ENCODE results near the gene P2RY8. TPM values are rescaled to one million over a fixed set of nuclear protein-coding genes. Genes with fewer than 3 reads are reported as not detected.

P2RY8 gene
- total and polyA plus RNA-seq, 7 donors = 0.79 to 4.1 (median 1.5) TPM

DNA sequence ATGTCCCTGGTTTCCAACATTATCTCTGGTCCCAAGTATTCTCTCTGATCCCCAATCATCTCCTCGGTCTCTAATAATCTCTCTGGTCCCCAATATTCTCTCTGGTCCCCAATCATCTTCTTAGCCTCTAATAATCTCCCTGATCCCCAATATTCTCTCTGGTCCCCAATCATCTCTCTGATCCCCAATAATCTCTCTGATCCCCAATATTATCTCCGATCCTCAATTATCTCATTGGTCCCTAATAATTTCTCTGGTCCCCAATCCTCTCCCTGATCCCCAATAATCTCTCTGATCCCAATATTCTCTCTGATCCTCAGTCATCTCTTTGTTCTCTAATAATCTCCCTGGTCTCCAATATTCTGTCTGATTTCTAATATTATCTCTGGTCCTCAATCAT lies 16.6 kb downstream of the P2RY8 start:
- Histone ChIP-seq H3K4me1 (no peaks in the 10 kb centered on the region), H3K36me3 (ENCODE audit: insufficient read depth in 1 of 2, low read depth in 1 of 2) (no peaks in the 10 kb centered on the region), H3K4me3 (no peak overlapping the region), H3K9me3 (no peaks in the 10 kb centered on the region), H3K27ac (no peak overlapping the region), H3K27me3 (ENCODE audit: insufficient read depth in 3 of 3, low read length in 2 of 3) (no peaks in the 10 kb centered on the region)
- DNase-seq (no peak), ATAC-seq (no peak)
- WGBS, 3 donors = 57 to 88% (median 63%) methylated on average over 2 of the region's 2 CpGs
- intact Hi-C loops (cut with DNase I) = no loop called here
- TF ChIP-seq, protein P1, sequence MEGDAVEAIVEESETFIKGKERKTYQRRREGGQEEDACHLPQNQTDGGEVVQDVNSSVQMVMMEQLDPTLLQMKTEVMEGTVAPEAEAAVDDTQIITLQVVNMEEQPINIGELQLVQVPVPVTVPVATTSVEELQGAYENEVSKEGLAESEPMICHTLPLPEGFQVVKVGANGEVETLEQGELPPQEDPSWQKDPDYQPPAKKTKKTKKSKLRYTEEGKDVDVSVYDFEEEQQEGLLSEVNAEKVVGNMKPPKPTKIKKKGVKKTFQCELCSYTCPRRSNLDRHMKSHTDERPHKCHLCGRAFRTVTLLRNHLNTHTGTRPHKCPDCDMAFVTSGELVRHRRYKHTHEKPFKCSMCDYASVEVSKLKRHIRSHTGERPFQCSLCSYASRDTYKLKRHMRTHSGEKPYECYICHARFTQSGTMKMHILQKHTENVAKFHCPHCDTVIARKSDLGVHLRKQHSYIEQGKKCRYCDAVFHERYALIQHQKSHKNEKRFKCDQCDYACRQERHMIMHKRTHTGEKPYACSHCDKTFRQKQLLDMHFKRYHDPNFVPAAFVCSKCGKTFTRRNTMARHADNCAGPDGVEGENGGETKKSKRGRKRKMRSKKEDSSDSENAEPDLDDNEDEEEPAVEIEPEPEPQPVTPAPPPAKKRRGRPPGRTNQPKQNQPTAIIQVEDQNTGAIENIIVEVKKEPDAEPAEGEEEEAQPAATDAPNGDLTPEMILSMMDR (IDR thresholded peaks at IDR 0.05) = no peak

DNA sequence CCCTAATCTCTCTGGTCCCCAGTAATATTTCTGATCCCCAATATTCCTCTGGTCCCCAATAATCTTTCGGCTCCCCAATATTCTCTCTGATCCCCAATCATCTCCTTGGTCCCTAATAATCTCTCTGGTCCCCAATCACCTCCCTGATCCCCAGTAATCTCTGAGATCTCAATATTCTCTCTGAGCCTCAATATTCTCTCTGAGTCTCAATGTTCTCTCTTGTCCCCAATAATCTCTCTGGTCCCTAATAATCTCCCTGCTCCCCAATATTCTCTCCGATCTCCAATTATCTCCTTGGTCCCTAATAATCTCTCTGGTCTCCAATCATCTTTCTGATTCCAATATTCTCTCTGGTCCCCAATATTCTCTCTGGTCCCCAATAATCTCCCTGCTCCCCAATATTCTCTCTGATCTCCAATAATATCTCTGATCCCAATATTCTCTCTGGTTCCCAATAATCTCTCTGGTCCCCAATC lies 17.9 kb downstream of the P2RY8 start:
- no peaks in the 10 kb centered on the region for H3K9me3 ChIP-seq
- no peak overlapping the region for H3K27ac ChIP-seq
- 97 to 98% (median 97%) methylated on average over 2 of the region's 2 CpGs for WGBS, 3 donors
- no peak for ATAC-seq
- TF ChIP-seq, protein P1 (IDR thresholded peaks at IDR 0.05) = no peak
- H3K4me1 ChIP-seq = no peaks in the 10 kb centered on the region
- H3K36me3 ChIP-seq (ENCODE audit: insufficient read depth in 1 of 2, low read depth in 1 of 2) = no peaks in the 10 kb centered on the region
- no peak overlapping the region for H3K4me3 ChIP-seq
- H3K27me3 ChIP-seq (ENCODE audit: insufficient read depth in 3 of 3, low read length in 2 of 3) = no peaks in the 10 kb centered on the region
- DNase-seq = no peak
- intact Hi-C loops (cut with DNase I) = no loop called here

DNA sequence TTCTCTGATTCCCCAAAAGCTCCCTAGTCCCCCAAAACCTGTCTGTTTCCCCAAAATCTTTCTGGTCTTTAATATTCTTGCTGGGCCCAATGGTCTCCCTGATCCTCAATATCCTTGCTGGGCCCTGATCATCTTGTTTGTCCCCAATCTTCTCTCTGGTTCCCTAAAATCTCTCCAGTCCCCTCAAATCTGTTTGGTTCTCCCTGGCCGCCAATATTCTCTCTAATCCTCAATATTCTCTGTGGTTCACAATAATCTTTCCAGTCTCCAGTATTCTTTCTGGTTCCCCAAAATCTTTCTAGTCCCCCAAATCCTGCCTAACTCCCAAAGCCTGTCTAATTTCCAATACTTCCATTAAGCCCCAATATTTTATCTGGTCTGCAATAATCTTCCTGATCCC lies 18.5 kb downstream of the P2RY8 start:
- DNase-seq (no peak), ATAC-seq (no peak)
- Histone ChIP-seq H3K4me1 (no peaks in the 10 kb centered on the region), H3K27me3 (ENCODE audit: insufficient read depth in 3 of 3, low read length in 2 of 3) (no peaks in the 10 kb centered on the region), H3K4me3 (no peak overlapping the region), H3K27ac (no peak overlapping the region), H3K36me3 (ENCODE audit: insufficient read depth in 1 of 2, low read depth in 1 of 2) (no peaks in the 10 kb centered on the region), H3K9me3 (no peaks in the 10 kb centered on the region)
- TF ChIP-seq, protein P1 (IDR thresholded peaks at IDR 0.05) = no peak
- WGBS, 3 donors = 96 to 100% (median 98%) methylated on average over 1 of the region's 1 CpG
- intact Hi-C loops (cut with DNase I) = no loop called here

DNA sequence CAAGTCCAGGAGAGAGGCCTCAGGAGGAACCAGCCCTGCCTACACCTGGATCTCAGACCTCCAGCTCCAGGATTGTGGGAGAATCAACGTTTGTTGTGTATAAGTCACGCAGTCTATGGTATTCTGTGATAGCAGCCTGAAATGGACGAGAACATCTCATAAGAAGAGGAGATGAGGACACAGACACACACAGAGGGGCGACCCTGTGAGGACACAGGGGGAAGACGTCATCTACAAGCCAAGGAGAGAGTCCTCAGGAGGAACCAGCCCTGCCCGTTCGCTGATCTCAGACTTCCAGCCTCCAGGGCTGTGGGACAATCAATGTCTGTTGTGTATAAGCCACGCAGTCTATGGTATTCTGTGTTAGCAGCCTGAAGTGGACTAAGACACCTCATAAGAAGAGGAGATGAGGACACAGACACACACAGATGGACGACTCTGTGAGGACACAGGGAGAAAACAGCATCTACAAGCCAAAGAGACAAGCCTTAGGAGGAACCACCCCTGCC lies 20.3 kb downstream of the P2RY8 start:
- WGBS, 3 donors = 72 to 74% (median 74%) methylated on average over 9 of the region's 9 CpGs
- no peaks in the 10 kb centered on the region for H3K27me3 ChIP-seq (ENCODE audit: insufficient read depth in 3 of 3, low read length in 2 of 3)
- no peaks in the 10 kb centered on the region for H3K36me3 ChIP-seq (ENCODE audit: insufficient read depth in 1 of 2, low read depth in 1 of 2)
- TF ChIP-seq, protein P1 (IDR thresholded peaks at IDR 0.05) = no peak
- peaks cover under 1% of the 10 kb centered on the region for H3K9me3 ChIP-seq
- no peak overlapping the region for H3K27ac ChIP-seq
- ATAC-seq = no peak
- intact Hi-C loops (cut with DNase I) = no loop called here
- H3K4me1 ChIP-seq = no peaks in the 10 kb centered on the region
- DNase-seq = no peak
- no peak overlapping the region for H3K4me3 ChIP-seq

DNA sequence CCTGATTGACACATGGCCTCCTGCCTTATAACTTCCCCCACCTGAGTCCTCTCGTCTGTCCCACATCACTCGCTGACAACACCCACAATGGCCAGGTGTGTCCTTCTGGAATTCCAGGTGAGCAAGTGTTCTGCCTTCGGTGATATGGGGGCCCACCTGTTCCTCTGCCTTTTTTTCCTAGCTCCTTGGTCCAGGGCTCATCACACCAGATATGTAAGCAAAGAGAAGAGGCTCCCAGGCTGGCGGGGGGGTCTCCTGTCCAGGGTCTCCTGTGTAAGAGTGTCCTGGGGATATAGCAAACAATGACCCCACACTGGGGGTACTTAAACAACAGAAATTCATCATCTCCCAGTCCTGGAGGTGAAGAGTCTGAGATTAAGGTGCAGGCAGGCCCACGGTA lies 25.2 kb downstream of the P2RY8 start:
- WGBS, 3 donors = 87 to 91% (median 88%) methylated on average over 5 of the region's 5 CpGs
- ATAC-seq = no peak
- H3K36me3 ChIP-seq (ENCODE audit: insufficient read depth in 1 of 2, low read depth in 1 of 2) = no peaks in the 10 kb centered on the region
- no peak for DNase-seq
- peaks cover 4% of the 10 kb centered on the region for H3K9me3 ChIP-seq
- no peaks in the 10 kb centered on the region for H3K4me1 ChIP-seq
- no peak overlapping the region for H3K4me3 ChIP-seq
- intact Hi-C loops (cut with DNase I) = no loop called here
- no peaks in the 10 kb centered on the region for H3K27me3 ChIP-seq (ENCODE audit: insufficient read depth in 3 of 3, low read length in 2 of 3)
- no peak overlapping the region for H3K27ac ChIP-seq
- TF ChIP-seq, protein P1 (IDR thresholded peaks at IDR 0.05) = no peak
